HepG2 (cell line): Measurements from ENCODE around the gene STRN4. TPM values are rescaled to one million over a fixed set of nuclear protein-coding genes. Genes with fewer than 3 reads are reported as not detected.

Source experiments
- ATAC-seq: fragments of 200-7000 bp; cut with Tn5 transposase; 3 replicates; pipeline ENCODE4 v1.9.1; 2020; ENCODE audit warnings: mild to moderate bottlenecking, moderate library complexity
- BruUV-seq: library from RNA; stranded (reverse); fragments of 400-500 nt; replicated peaks from 2 replicates; lab custom pipeline; 2021; lab: Mats Ljungman, UMichigan
- CTCF ChIA-PET: fragments of 300-600 bp; formaldehyde crosslinking; extraction: SDS; loops from one replicate; lab custom pipeline; 2021; ENCODE audit warnings: low total read pairs, inconsistent platforms, low intra/inter-chr PET ratio; lab: Yijun Ruan, JAX
- POLR2A ChIA-PET: fragments of 350-600 bp; sonication (Branson Sonifier 250); formaldehyde crosslinking; loops from one replicate; lab custom pipeline; 2020; ENCODE audit warnings: antibody characterized with exemption, inconsistent platforms; lab: Yijun Ruan, JAX
- DNase-seq: peaks from one replicate; pipeline ENCODE4 v3.0.0-alpha.2; 2015; ENCODE audit warnings: low spot score
- FAIRE-seq: peaks from 3 replicates; lab custom pipeline; 2011; peaks lifted over from hg19 to GRCh38; lab: Jason Lieb, UNC
- H2AFZ ChIP-seq: one replicate; pipeline ENCODE4 v1.6.1; 2011; ENCODE audit warnings: low read length, inconsistent platforms
- H3K27ac ChIP-seq: fragments of 300-600 bp; 3 replicates; pipeline ENCODE4 v1.8.0; 2011; ENCODE audit warnings: mixed run types, mild to moderate bottlenecking, mixed read lengths, low read length, inconsistent platforms; ENCODE audit not compliant: insufficient read depth; ENCODE audit errors: extremely low read length
- H3K27me3 ChIP-seq, 2 experiments: fragments of 200-600 bp in 1 of 2; 2 replicates in 1 of 2; 3 replicates in 1 of 2; pipeline versions ENCODE4 v1.6.0 to v1.8.0; 2011; ENCODE audit warnings: low read length in 2 of 2, mild to moderate bottlenecking in 2 of 2, moderate library complexity in 2 of 2, inconsistent platforms in 1 of 2; ENCODE audit not compliant: insufficient read depth in 2 of 2, control insufficient read depth in 1 of 2
- H3K36me3 ChIP-seq, 2 experiments: fragments of 200-600 bp in 1 of 2; replicated peaks in 1 of 2; 2 replicates in 1 of 2; 3 replicates in 1 of 2; pipeline versions ENCODE4 v1.5.1 to v1.8.0; 2011; ENCODE audit warnings: low read length in 2 of 2, inconsistent platforms in 1 of 2; ENCODE audit not compliant: insufficient read depth in 2 of 2, control insufficient read depth in 1 of 2
- H3K4me1 ChIP-seq: 2 replicates; pipeline ENCODE4 v1.5.1; 2012; ENCODE audit warnings: low read length, inconsistent platforms; ENCODE audit not compliant: insufficient read depth
- H3K4me2 ChIP-seq: 2 replicates; pipeline ENCODE4 v1.6.0; 2011; ENCODE audit warnings: low read depth, low read length, inconsistent platforms
- H3K4me3 ChIP-seq, 3 experiments: fragments of 200-600 bp in 1 of 3; sonication (generic), shearing (Covaris generic) in 1 of 3; replicated peaks in 1 of 3; 2 replicates each; pipeline ENCODE4 v1.5.1; 2011 to 2016; ENCODE audit warnings: low read length in 3 of 3, inconsistent platforms in 2 of 3, low read depth in 2 of 3, mild to moderate bottlenecking in 2 of 3, control low read depth in 1 of 3, mixed read lengths in 1 of 3; ENCODE audit not compliant: insufficient read depth in 1 of 3
- H3K79me2 ChIP-seq: one replicate; pipeline ENCODE4 v1.6.1; 2011; ENCODE audit warnings: low read length, inconsistent platforms; ENCODE audit not compliant: insufficient read depth
- H3K9ac ChIP-seq: 2 replicates; pipeline ENCODE4 v1.6.0; 2011; ENCODE audit warnings: mild to moderate bottlenecking, low read depth, low read length, inconsistent platforms; ENCODE audit not compliant: insufficient read depth
- H3K9me3 ChIP-seq: 2 replicates; pipeline ENCODE4 v1.5.1; 2012; ENCODE audit warnings: mild to moderate bottlenecking, low read length
- H4K20me1 ChIP-seq: 2 replicates; pipeline ENCODE4 v1.6.0; 2011; ENCODE audit warnings: inconsistent platforms, mild to moderate bottlenecking, low read length, moderate library complexity; ENCODE audit not compliant: insufficient read depth
- AHR ChIP-seq: IDR thresholded peaks from 2 replicates; pipeline ENCODE4 v1.6.1; 2018; ENCODE audit warnings: missing genetic modification reagents, missing compliant biosample characterization
- FOXK2 ChIP-seq: fragments of 450-650 bp; IDR thresholded peaks from 2 replicates; pipeline ENCODE4 v1.6.1; 2016
- HOXA7 ChIP-seq: sonication (generic); formaldehyde crosslinking; IDR thresholded peaks from 2 replicates; pipeline ENCODE4 v1.8.1; 2022; ENCODE audit warnings: mild to moderate bottlenecking, missing genetic modification reagents, moderate library complexity
- NFE2 ChIP-seq: sonication (generic); formaldehyde crosslinking; IDR thresholded peaks from 2 replicates; pipeline ENCODE4 v1.4.0; 2020; ENCODE audit warnings: missing genetic modification reagents
- REPIN1 ChIP-seq: sonication (generic); formaldehyde crosslinking; IDR thresholded peaks from 2 replicates; pipeline ENCODE4 v1.8.0; 2022; ENCODE audit warnings: missing genetic modification reagents, low read depth, mild to moderate bottlenecking, borderline replicate concordance
- SMC3 ChIP-seq: IDR thresholded peaks from 2 replicates; pipeline ENCODE4 v1.6.1; 2011; ENCODE audit warnings: low read length, improper control_type of control experiment
- TERF1 ChIP-seq: sonication (generic); formaldehyde crosslinking; IDR thresholded peaks from 2 replicates; pipeline ENCODE4 v1.8.0; 2022; ENCODE audit warnings: mild to moderate bottlenecking, missing genetic modification reagents, moderate library complexity
- ZGPAT ChIP-seq: IDR thresholded peaks from 2 replicates; pipeline ENCODE4 v1.6.1; 2016; ENCODE audit warnings: mild to moderate bottlenecking
- ZNF235 ChIP-seq: sonication (generic); formaldehyde crosslinking; IDR thresholded peaks from 2 replicates; pipeline ENCODE4 v1.8.1; 2023; ENCODE audit warnings: mild to moderate bottlenecking, missing genetic modification reagents, borderline replicate concordance
- ZNF496 ChIP-seq: sonication (generic); formaldehyde crosslinking; IDR thresholded peaks from 2 replicates; pipeline ENCODE4 v1.8.1; 2023; ENCODE audit warnings: mild to moderate bottlenecking, moderate library complexity, missing genetic modification reagents; ENCODE audit not compliant: insufficient replicate concordance
- ZNF543 ChIP-seq: sonication (generic); formaldehyde crosslinking; IDR thresholded peaks from 2 replicates; pipeline ENCODE4 v1.4.0; 2020; ENCODE audit warnings: mild to moderate bottlenecking, missing genetic modification reagents
- ZSCAN22 ChIP-seq: sonication (generic); formaldehyde crosslinking; IDR thresholded peaks from 2 replicates; pipeline ENCODE4 v1.4.0; 2020; ENCODE audit warnings: mild to moderate bottlenecking, missing genetic modification reagents
- WGBS: methylation state at CpG from one replicate; pipeline ENCODE4 v1.1.6; 2017; ENCODE audit warnings: low lambda C conversion rate; 5-methylcytosine and 5-hydroxymethylcytosine counted together
- in situ Hi-C: cut with HindIII; loops from 2 replicates; pipeline ENCODE4 v1.10.0; 2017; ENCODE audit warnings: low pct_unique_long_range_greater_than_20kb; ENCODE audit not compliant: extremely low pct_ligation_motif_present
- intact Hi-C: fragments of 100-400 bp; cut with micrococcal nuclease; formaldehyde crosslinking; loops from one replicate; pipeline ENCODE4 v1.10.0; 2022; ENCODE audit not compliant: unreplicated experiment
- polyA plus RNA-seq, 8 experiments: library from polyadenylated mRNA; depleted of rRNA in 3 of 8; stranded (reverse) in 7 of 8; unstranded in 1 of 8; fragments of >200 nt; fragmentation: Illumina TruSeq in 4 of 8; extraction: Trizol in 4 of 8; gene quantifications; 2 replicates each; pipeline versions ENCODE4 v1.2.1 to v1.2.3, GENCODE V29; 2011 to 2016; ENCODE audit warnings: low read depth in 4 of 8, missing spikeins in 1 of 8, mixed read lengths in 1 of 8; ENCODE audit not compliant: insufficient read depth in 1 of 8
- total RNA-seq, 5 experiments: library from RNA; depleted of rRNA; stranded (reverse); fragments of >200 nt; fragmentation: Illumina TruSeq; extraction: Trizol; gene quantifications; 2 replicates each; pipeline ENCODE4 v1.2.3, GENCODE V29; 2016; ENCODE audit warnings: low read depth in 1 of 5
- TF ChIP-seq, protein P1 (sequence below): IDR thresholded peaks from 2 replicates; pipeline ENCODE4 v1.6.1; 2016; ENCODE audit warnings: mild to moderate bottlenecking, missing biosample characterization, missing genetic modification reagents
- TF ChIP-seq, protein P2 (sequence below): sonication (generic); formaldehyde crosslinking; conservative IDR thresholded peaks from 2 replicates; pipeline ENCODE4 v1.8.0; 2022; ENCODE audit warnings: mild to moderate bottlenecking, moderate library complexity, missing genetic modification reagents
- TF ChIP-seq, protein P3 (sequence below): IDR thresholded peaks from 2 replicates; pipeline ENCODE4 v1.6.1; 2016; ENCODE audit warnings: low read depth, control low read depth

STRN4 gene
- total and polyA plus RNA-seq, 2 of the 13 experiments (the other 11 are each of a cell fraction or from before 2014, with no cell fraction given) = 43.1 to 57.3 TPM

DNA sequence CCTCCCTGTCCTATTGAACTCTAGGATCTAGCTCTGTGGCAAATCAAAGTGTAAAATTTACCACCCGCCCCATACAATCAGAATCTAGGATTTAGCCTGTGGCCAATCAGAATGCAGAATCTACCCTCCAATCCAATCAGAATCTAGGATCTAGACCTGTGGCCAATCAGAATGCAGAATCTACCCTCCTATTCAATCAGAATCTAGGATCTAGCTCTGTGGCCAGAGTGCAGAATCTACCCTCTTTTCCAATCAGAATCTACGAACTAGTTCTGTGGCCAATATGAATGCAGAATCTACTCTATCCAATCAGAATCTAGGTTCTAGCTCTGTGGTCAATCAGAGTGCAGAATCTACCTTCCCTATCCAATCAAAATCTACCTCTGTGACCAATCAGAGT lies 55.1 kb downstream of the STRN4 start (continued):
- TF ChIP-seq, protein P1, sequence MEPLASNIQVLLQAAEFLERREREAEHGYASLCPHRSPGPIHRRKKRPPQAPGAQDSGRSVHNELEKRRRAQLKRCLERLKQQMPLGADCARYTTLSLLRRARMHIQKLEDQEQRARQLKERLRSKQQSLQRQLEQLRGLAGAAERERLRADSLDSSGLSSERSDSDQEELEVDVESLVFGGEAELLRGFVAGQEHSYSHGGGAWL (CRISPR knock-in tag) = no peak
- TF ChIP-seq, protein P2, sequence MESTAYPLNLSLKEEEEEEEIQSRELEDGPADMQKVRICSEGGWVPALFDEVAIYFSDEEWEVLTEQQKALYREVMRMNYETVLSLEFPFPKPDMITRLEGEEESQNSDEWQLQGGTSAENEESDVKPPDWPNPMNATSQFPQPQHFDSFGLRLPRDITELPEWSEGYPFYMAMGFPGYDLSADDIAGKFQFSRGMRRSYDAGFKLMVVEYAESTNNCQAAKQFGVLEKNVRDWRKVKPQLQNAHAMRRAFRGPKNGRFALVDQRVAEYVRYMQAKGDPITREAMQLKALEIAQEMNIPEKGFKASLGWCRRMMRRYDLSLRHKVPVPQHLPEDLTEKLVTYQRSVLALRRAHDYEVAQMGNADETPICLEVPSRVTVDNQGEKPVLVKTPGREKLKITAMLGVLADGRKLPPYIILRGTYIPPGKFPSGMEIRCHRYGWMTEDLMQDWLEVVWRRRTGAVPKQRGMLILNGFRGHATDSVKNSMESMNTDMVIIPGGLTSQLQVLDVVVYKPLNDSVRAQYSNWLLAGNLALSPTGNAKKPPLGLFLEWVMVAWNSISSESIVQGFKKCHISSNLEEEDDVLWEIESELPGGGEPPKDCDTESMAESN (CRISPR knock-in tag) = no peak
- TF ChIP-seq ZSCAN22 = no peak
- TF ChIP-seq, protein P3, sequence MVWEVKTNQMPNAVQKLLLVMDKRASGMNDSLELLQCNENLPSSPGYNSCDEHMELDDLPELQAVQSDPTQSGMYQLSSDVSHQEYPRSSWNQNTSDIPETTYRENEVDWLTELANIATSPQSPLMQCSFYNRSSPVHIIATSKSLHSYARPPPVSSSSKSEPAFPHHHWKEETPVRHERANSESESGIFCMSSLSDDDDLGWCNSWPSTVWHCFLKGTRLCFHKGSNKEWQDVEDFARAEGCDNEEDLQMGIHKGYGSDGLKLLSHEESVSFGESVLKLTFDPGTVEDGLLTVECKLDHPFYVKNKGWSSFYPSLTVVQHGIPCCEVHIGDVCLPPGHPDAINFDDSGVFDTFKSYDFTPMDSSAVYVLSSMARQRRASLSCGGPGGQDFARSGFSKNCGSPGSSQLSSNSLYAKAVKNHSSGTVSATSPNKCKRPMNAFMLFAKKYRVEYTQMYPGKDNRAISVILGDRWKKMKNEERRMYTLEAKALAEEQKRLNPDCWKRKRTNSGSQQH = no peak
- TF ChIP-seq ZGPAT = no peak
- TF ChIP-seq, all 625 proteins: peak for 2

GRCh38 chr19:46689358-46689757 lies 56.9 kb downstream of the STRN4 start:
- BruUV-seq = no TSS peak
- intact Hi-C loops = no loop called here
- H3K79me2 ChIP-seq = no peaks in the 10 kb centered on the region
- ATAC-seq (no peak), DNase-seq (no peak), FAIRE-seq (no peak)
- H3K36me3 ChIP-seq = peaks cover 37 to 75% of the 10 kb centered on the region in 2 experiments
- WGBS = 97% methylated on average over 8 of the region's 14 CpGs
- H3K9me3 ChIP-seq = no peaks in the 10 kb centered on the region
- in situ Hi-C loops = no loop called here
- H3K27ac ChIP-seq = no peak overlapping the region
- H4K20me1 ChIP-seq = no peaks in the 10 kb centered on the region
- no peaks in the 10 kb centered on the region for H3K4me1 ChIP-seq
- no peaks in the 10 kb centered on the region for H3K27me3 ChIP-seq
- H3K9ac ChIP-seq = no peak overlapping the region
- ChIA-PET CTCF (no interaction called here), POLR2A (no interaction called here)
- H3K4me3 ChIP-seq = no peak overlapping the region
- H3K4me2 ChIP-seq = no peak overlapping the region
- H2AFZ ChIP-seq = no peak overlapping the region
- TF ChIP-seq NFE2 (CRISPR knock-in tag) = no peak
- TF ChIP-seq SMC3 = no peak
- no peak for TF ChIP-seq ZNF235 (CRISPR knock-in tag)
- TF ChIP-seq TERF1 (CRISPR knock-in tag) = no peak
- TF ChIP-seq ZNF496 (CRISPR knock-in tag) = no peak
- no peak for TF ChIP-seq REPIN1 (CRISPR knock-in tag)
- TF ChIP-seq FOXK2 = no peak
- no peak for TF ChIP-seq AHR (CRISPR knock-in tag)
- no peak for TF ChIP-seq ZNF543 (CRISPR knock-in tag)
- no peak for TF ChIP-seq HOXA7 (CRISPR knock-in tag)
